ENCODE data around the gene RFPL3. TPM values are rescaled to one million over a fixed set of nuclear protein-coding genes. Genes with fewer than 3 reads are reported as not detected.
"Not testable (repeated sequence)": the region's sequence is repeated elsewhere in the genome, so short reads cannot be mapped to it uniquely, and the experiment has no call there.

The RFPL3 gene
- total and polyA plus RNA-seq, 9 donors = 0.06 TPM; not detected in 8

- H3K9me3 ChIP-seq = no peaks in the 10 kb centered on the region
- intact Hi-C loops (cut with DNase I) = no loop called here
- DNase-seq = no peak
- no peak overlapping the region for H3K27ac ChIP-seq
- H3K36me3 ChIP-seq = no peaks in the 10 kb centered on the region
- no peak overlapping the region for H3K4me3 ChIP-seq
- no peaks in the 10 kb centered on the region for H3K27me3 ChIP-seq
- WGBS, 3 donors = 72 to 79% (median 72%) methylated on average over 2 of the region's 2 CpGs
- no peaks in the 10 kb centered on the region for H3K4me1 ChIP-seq (ENCODE audit: insufficient read depth)
- TF ChIP-seq EP300 (IDR thresholded peaks at IDR 0.05) = no peak
Measured at GRCh38 chr22:32342977-32343376, 14.7 kb upstream of the RFPL3 start.

- DNase-seq = no peak
- TF ChIP-seq POLR2A (IDR thresholded peaks at IDR 0.05) (no peak), EP300 (IDR thresholded peaks at IDR 0.05) (no peak), CTCF (IDR thresholded peaks at IDR 0.05) (no peak)
- no peak overlapping the region for H3K27ac ChIP-seq
- H3K4me3 ChIP-seq = no peak overlapping the region
- H3K9me3 ChIP-seq = no peaks in the 10 kb centered on the region
- WGBS, 3 donors = 65 to 75% (median 70%) methylated on average over 5 of the region's 5 CpGs
- H3K4me1 ChIP-seq (ENCODE audit: insufficient read depth) = no peaks in the 10 kb centered on the region
- no peaks in the 10 kb centered on the region for H3K27me3 ChIP-seq
- intact Hi-C loops (cut with DNase I) = loop anchor here in 1 of 4 donors (2.0 kb wide), 1 partner anchor 19 kb away; no protein-coding TSS in a partner anchor
- no peaks in the 10 kb centered on the region for H3K36me3 ChIP-seq
Measured at GRCh38 chr22:32343941-32344340, 13.7 kb upstream of the RFPL3 start.

- TF ChIP-seq EP300 (IDR thresholded peaks at IDR 0.05) = no peak
- no peak for TF ChIP-seq CTCF (IDR thresholded peaks at IDR 0.05)
- no peak for TF ChIP-seq POLR2A (IDR thresholded peaks at IDR 0.05)
- DNase-seq = no peak
- Histone ChIP-seq H3K4me1 (ENCODE audit: insufficient read depth) (no peaks in the 10 kb centered on the region), H3K27ac (no peak overlapping the region), H3K9me3 (no peaks in the 10 kb centered on the region), H3K36me3 (no peaks in the 10 kb centered on the region), H3K4me3 (no peak overlapping the region), H3K27me3 (no peaks in the 10 kb centered on the region)
- intact Hi-C loops (cut with DNase I) = no loop called here
- WGBS, 3 donors = 72 to 82% (median 80%) methylated on average over 6 of the region's 6 CpGs
Measured at GRCh38 chr22:32348031-32348611, 9.5 kb upstream of the RFPL3 start.

GRCh38 chr22:32351875-32352274, 5.8 kb upstream of the RFPL3 start:
- H3K27ac ChIP-seq; DNase-seq; intact Hi-C loops (cut with DNase I); H3K27me3 ChIP-seq; H3K4me1 ChIP-seq (ENCODE audit: insufficient read depth); H3K4me3 ChIP-seq; H3K9me3 ChIP-seq; H3K36me3 ChIP-seq: not testable (repeated sequence)
- 91 to 95% (median 94%) methylated on average over 1 of the region's 1 CpG for WGBS, 3 donors

- no peaks in the 10 kb centered on the region for H3K4me1 ChIP-seq (ENCODE audit: insufficient read depth)
- intact Hi-C loops (cut with DNase I) = no loop called here
- H3K27me3 ChIP-seq = no peaks in the 10 kb centered on the region
- TF ChIP-seq EP300 (IDR thresholded peaks at IDR 0.05) (no peak), CTCF (IDR thresholded peaks at IDR 0.05) (no peak), POLR2A (IDR thresholded peaks at IDR 0.05) (no peak)
- H3K36me3 ChIP-seq = no peaks in the 10 kb centered on the region
- no peak overlapping the region for H3K4me3 ChIP-seq
- no peak for DNase-seq
- 93 to 95% (median 94%) methylated on average over 14 of the region's 14 CpGs for WGBS, 3 donors
- no peaks in the 10 kb centered on the region for H3K9me3 ChIP-seq
- no peak overlapping the region for H3K27ac ChIP-seq
Measured at GRCh38 chr22:32352681-32353080, 5.0 kb upstream of the RFPL3 start.
